ENCODE results near the gene LRP3.

Gene LRP3

DNA sequence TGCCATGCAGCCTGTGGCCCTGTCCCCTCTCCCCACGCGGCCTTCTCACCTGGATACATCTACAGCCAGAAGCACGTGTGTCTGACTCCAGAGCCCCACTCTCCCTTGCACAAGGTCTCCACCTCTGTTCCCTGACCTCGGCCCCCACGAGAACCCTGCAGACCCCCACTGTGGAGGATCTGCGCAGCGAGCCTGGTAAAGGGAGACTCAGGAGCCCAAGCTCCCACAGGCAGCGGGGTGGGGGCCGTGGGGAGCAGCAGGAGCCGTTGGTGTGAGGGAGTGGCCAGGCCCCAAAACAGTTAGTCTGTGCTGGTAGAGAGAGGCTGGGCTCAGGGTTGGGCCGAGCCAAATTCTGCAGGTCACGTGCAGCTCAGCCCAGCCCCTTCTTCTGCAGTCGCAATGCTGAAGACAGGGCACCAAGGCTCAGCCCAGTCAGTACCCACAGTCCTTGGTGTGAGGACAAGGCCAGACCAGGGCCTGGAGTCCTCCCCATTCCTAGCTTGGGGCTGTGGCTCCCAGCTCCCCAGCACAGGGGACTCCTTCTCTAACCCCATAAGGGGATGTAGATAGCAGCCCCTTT is 60.2 kb downstream of the LRP3 start:
- no peak for DNase-seq (ENCODE audit: low spot score)

DNA sequence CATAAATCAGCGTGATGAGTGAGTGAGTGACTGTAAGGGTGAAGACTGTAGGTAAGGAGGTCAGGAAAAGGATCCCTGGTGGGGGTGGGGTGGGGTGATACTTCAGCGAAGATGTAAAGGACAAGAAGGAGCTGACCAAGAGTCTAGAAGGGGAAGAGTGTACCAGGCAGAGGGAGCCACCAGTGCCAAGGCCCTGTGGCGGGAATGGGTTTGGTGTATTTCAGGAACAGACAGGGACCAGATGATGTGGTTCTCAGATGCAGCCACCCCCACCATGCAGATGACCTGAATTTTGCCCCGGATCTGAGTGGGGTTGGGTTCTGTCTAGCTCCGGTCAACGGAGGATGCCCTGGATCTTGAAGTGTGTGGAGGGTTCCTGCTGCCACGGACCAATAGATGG is 61.7 kb downstream of the LRP3 start:
- no peak for DNase-seq (ENCODE audit: low spot score)

DNA sequence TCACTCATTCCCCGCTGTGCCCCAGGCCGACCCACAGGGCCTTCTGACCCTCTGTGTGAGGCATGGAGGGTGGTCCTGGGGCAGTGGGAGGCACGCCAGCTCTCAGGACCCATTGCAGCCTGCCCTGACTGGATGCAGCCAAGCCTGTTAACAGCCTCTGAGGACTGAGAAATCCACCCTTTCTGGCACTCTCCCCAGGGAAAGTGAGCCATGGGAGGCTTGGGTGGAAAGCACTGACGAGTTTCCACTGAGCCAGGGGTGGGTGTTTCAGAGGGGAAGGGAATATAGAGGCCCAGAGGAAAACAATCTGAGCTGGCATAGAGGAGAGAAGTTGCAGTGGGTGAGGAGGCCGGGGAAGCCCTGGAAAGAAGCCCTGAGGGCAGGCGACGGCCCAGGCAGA is 62.1 kb downstream of the LRP3 start:
- DNase-seq (ENCODE audit: low spot score), result no peak

DNA sequence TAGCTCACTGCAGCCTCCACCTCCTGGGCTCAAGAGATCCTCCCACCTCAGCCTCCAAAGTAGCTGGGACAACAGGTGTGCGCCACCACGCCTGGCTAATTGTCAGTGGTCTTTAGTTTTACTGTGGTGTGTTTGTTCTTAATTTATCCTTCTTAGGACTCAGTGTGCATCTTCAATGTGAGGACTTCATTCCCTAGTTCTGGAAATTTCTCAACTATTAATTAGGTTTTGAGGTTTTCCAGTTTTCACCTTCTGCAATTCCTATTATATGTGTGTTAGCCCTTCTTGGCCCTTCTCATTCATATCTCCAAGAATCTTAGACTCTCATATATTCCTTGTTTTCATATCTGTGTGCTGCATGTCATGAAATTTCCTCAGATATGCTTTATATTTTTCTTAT is 63.7 kb downstream of the LRP3 start:
- DNase-seq (ENCODE audit: low spot score), result no peak

Data from cerebellar cortex (tissue), 1 donor.